GM10266 (cell line): Measurements from ENCODE around the gene RARS1.

Source experiments
- DNase-seq: peaks from one replicate; pipeline ENCODE4 v3.0.0; 2012; ENCODE audit errors: extremely low spot score
- TF ChIP-seq, protein P1 (sequence below): IDR thresholded peaks from 2 replicates; pipeline ENCODE4 v1.5.1; 2012; ENCODE audit warnings: mild to moderate bottlenecking, low read depth; ENCODE audit not compliant: control insufficient read depth, insufficient read depth; ENCODE audit errors: missing control alignments

Gene RARS1

DNA sequence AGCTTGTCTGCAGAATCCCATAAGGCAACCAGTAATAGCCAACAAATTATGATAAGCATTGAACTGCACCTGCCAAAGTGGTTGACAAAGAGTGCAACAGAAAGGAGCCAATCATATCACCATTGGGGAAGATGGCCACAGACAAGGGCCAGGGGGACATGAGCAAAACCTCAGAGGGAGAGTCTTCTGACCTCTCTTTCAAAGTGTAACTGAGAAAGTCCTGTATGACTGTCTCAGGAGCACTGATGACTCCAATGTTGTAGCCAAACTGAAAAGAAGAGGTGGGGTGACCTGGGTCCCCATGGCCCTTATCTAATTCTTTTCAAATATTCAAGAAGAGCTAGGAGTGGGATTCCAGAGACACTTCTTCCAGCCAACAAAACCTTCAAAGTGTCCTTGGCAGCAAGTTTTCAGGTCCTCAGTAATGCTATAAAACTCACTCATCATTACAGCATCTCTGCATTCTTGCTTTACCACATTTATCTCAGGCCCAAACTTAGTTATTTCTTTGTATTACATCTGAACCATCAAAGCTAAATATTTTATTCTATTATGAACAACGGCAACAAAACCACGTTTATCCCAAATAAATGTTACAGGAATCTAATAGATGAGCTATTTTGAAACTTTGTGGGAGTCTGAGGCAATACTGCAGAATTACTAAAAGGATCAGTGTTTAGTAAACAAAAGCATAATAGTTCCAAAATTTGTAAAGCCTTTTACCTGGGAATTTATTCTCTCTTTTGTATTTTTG, 67.3 kb downstream of the RARS1 start:
- DNase-seq = no peak
- TF ChIP-seq, protein P1, sequence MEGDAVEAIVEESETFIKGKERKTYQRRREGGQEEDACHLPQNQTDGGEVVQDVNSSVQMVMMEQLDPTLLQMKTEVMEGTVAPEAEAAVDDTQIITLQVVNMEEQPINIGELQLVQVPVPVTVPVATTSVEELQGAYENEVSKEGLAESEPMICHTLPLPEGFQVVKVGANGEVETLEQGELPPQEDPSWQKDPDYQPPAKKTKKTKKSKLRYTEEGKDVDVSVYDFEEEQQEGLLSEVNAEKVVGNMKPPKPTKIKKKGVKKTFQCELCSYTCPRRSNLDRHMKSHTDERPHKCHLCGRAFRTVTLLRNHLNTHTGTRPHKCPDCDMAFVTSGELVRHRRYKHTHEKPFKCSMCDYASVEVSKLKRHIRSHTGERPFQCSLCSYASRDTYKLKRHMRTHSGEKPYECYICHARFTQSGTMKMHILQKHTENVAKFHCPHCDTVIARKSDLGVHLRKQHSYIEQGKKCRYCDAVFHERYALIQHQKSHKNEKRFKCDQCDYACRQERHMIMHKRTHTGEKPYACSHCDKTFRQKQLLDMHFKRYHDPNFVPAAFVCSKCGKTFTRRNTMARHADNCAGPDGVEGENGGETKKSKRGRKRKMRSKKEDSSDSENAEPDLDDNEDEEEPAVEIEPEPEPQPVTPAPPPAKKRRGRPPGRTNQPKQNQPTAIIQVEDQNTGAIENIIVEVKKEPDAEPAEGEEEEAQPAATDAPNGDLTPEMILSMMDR = no peak

- TF ChIP-seq, protein P1 = no peak
- no peak for DNase-seq
Measured at GRCh38 chr5:168557389-168557788, 71.1 kb downstream of the RARS1 start.

DNA sequence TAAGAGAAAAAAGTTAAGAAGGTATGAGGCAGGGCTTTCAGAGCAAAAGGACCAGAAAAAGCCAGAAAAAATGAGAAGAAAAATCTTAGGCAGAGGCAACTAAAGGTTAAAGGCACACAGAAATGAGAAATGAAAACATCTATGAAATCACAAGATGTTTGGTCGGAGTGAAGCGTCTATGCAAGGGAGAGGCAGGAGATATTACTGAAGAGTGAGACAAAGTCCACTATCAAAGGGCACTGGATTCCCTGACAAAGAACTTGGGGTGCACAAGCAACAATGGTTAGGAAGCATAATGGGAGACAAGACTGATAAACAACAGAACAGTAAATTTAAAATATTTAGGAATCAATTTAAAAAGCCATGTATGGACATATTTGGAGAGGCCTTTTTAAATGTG, 76.0 kb downstream of the RARS1 start:
- DNase-seq = no peak
- TF ChIP-seq, protein P1 = no peak

DNA sequence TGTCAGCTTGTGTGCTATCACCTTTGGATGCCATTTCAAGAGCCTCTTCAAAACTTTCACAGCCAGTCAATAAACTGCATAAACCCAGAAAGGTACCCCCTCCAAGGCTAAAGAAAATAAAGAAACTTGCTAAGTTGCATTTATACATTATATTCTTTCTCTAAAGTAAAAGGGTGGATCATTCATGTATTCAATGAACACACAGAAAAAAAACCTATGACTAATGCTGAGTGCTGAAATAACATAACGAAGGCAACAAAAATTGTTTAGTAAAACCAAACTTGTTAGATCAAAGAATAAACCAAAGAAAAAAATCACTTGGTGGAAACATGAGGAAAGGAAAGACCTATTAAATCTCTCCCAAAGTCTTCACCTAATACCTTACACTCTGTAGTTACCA, 77.7 kb downstream of the RARS1 start:
- DNase-seq = no peak
- TF ChIP-seq, protein P1 = no peak

GRCh38 chr5:168568738-168569137, 82.5 kb downstream of the RARS1 start:
- TF ChIP-seq, protein P1 = no peak

More at GRCh38 chr5:168568738-168569137, 82.5 kb downstream of the RARS1 start:
- DNase-seq = no peak
